ENCODE data around the gene CETN2. TPM values are rescaled to one million over a fixed set of nuclear protein-coding genes. Genes with fewer than 3 reads are reported as not detected.

CETN2 gene
- total RNA-seq, 2 donors from 2014 or later: 16.3 to 27.1 TPM

- TF ChIP-seq CTCF (IDR thresholded peaks at IDR 0.05): no peak
- H3K9me3 ChIP-seq: no peaks in the 10 kb centered on the region
- H3K4me3 ChIP-seq: no peak overlapping the region
- no peaks in the 10 kb centered on the region for H3K27me3 ChIP-seq (replicated peaks; ENCODE audit: insufficient read depth)
- peaks cover 2% of the 10 kb centered on the region for H3K36me3 ChIP-seq
- peaks cover 0 to 13% of the 10 kb centered on the region in 2 donors for H3K4me1 ChIP-seq (ENCODE audit: control insufficient read depth in 1 of 2, low read depth in 2 of 2)
- no peak for ATAC-seq (ENCODE audit: insufficient number of reproducible peaks, low FRiP score, low read depth)
- H3K27ac ChIP-seq: no peak overlapping the region
- no peak for DNase-seq (ENCODE audit: low spot score)
Observed at GRCh38 chrX:152832520-152832919, 2.0 kb upstream of the CETN2 start.

DNA sequence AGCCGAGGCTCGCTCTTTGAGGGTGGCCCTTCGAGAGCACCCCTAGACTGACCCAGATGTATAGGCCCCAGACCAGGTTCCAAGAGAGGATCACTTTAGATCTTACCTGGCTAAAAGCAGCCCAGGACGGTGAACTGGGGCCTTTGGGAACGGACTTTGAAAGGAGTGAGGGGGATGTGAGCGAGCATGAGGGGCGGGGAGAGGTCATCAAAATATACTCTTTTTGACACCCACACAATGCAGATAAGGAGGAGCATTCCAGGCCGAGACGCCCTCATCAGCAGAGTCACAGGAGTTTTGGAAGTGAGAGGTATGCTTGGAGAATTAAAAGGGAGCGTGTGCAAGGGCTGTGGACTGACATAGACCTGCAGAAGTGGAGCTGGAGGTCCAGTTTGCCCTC lies 834 bp upstream of the CETN2 start:
- Histone ChIP-seq H3K9me3 (no peaks in the 10 kb centered on the region), H3K36me3 (peaks cover 2% of the 10 kb centered on the region), H3K27me3 (replicated peaks; ENCODE audit: insufficient read depth) (no peaks in the 10 kb centered on the region), H3K4me3 (peak overlapping the region; percentile 87), H3K4me1 (ENCODE audit: control insufficient read depth in 1 of 2, low read depth in 2 of 2) (peaks cover 0 to 13% of the 10 kb centered on the region in 2 donors), H3K27ac (peak overlapping the region in 1 of 2 donors; percentile 55)
- ATAC-seq (ENCODE audit: insufficient number of reproducible peaks, low FRiP score, low read depth): no peak
- DNase-seq (ENCODE audit: low spot score): no peak
- no peak for TF ChIP-seq CTCF (IDR thresholded peaks at IDR 0.05)

DNA sequence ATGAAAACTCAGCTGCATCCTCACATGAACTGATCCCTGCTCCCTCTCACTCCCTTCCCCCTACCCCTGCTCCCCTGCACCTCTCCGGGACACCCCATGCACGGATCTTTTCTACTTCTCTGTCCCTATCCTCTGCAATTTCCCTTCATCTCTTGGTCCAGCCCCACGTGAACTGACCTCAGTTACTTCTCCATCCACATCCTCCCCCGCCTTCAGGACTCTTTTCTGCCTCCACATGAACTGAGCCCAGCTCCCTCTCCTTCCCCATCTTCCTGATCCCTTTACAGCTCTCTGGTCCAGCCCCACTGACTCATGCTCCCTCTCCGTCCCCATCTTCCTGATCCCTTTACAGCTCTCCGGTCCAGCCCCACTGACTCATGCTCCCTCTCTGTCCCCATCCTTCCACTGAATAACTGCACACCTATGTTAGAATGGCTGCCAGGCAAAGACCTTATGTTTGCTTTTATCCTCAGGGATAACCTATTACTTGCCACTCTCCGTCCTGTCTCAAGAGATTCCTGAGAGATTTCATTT lies 5.6 kb downstream of the CETN2 start:
- ATAC-seq (ENCODE audit: insufficient number of reproducible peaks, low FRiP score, low read depth): no peak
- TF ChIP-seq CTCF (IDR thresholded peaks at IDR 0.05): no peak
- H3K27ac ChIP-seq: no peak overlapping the region
- H3K27me3 ChIP-seq (replicated peaks; ENCODE audit: insufficient read depth): no peaks in the 10 kb centered on the region
- DNase-seq (ENCODE audit: low spot score): no peak
- no peak overlapping the region for H3K4me3 ChIP-seq
- H3K4me1 ChIP-seq (ENCODE audit: control insufficient read depth in 1 of 2, low read depth in 2 of 2): no peaks in the 10 kb centered on the region
- H3K9me3 ChIP-seq: no peaks in the 10 kb centered on the region
- no peaks in the 10 kb centered on the region for H3K36me3 ChIP-seq

DNA sequence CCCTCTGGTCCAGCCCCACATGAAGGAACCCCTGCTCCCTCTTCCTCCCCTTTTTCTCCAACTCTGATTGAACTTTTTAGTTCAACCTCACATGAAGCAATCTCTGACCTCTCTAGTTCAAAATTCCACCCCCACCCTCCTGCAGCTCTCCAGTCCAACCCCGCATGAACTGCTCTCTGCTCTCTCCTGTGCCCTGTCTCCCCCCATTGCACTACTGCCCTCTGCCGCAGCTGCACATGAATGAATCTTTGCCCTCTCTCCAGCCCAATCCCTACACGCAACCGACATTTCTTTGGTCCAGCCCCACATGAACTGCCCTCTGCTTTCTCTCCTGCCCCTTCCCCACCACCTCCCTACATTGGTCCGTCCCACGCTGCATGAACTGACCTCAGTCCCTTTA lies 6.9 kb downstream of the CETN2 start:
- Histone ChIP-seq H3K4me3 (no peak overlapping the region), H3K36me3 (no peaks in the 10 kb centered on the region), H3K27ac (no peak overlapping the region), H3K27me3 (replicated peaks; ENCODE audit: insufficient read depth) (no peaks in the 10 kb centered on the region), H3K4me1 (ENCODE audit: control insufficient read depth in 1 of 2, low read depth in 2 of 2) (no peaks in the 10 kb centered on the region), H3K9me3 (no peaks in the 10 kb centered on the region)
- DNase-seq (ENCODE audit: low spot score) (no peak), ATAC-seq (ENCODE audit: insufficient number of reproducible peaks, low FRiP score, low read depth) (no peak)
- no peak for TF ChIP-seq CTCF (IDR thresholded peaks at IDR 0.05)

- Histone ChIP-seq H3K9me3 (no peaks in the 10 kb centered on the region), H3K4me1 (ENCODE audit: control insufficient read depth in 1 of 2, low read depth in 2 of 2) (no peaks in the 10 kb centered on the region), H3K27ac (no peak overlapping the region), H3K4me3 (no peak overlapping the region), H3K27me3 (replicated peaks; ENCODE audit: insufficient read depth) (no peaks in the 10 kb centered on the region), H3K36me3 (no peaks in the 10 kb centered on the region)
- ATAC-seq (ENCODE audit: insufficient number of reproducible peaks, low FRiP score, low read depth) (no peak), DNase-seq (ENCODE audit: low spot score) (no peak)
- TF ChIP-seq CTCF (IDR thresholded peaks at IDR 0.05): no peak
Observed at GRCh38 chrX:152822383-152823086, 8.0 kb downstream of the CETN2 start.

Data from thoracic aorta (tissue), 2 donors.